ENCODE measurements around the gene GPC6.

GPC6 gene

DNA sequence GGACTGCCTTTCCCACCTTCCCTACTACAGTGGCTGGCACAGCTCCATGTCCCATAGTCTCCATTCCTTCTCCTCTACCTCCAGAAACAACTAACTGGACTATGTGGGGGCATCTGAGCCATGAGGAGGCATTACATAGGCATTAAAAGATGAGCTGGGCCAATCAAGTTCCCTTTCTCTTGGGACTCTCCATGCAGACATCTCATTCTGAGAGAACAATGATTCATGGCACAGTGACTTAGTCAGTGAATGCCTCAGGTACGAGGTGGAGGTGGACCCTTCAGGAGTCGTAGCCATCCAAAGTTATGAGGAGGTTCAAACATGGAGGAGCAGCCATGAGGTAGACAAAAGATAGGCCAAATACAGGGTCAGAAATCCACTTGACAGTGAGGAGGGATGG lies 70.0 kb downstream of the GPC6 start:
- no peak overlapping the region for H3K4me3 ChIP-seq (ENCODE audit: low read depth, low read length)
- H3K36me3 ChIP-seq = peaks cover 23% of the 10 kb centered on the region
- no peak for DNase-seq
- no peaks in the 10 kb centered on the region for H3K9me3 ChIP-seq (ENCODE audit: severe bottlenecking)
- H3K27ac ChIP-seq = no peak overlapping the region
- no peaks in the 10 kb centered on the region for H3K27me3 ChIP-seq (ENCODE audit: insufficient read depth, low read depth, severe bottlenecking)
- TF ChIP-seq, protein P1, sequence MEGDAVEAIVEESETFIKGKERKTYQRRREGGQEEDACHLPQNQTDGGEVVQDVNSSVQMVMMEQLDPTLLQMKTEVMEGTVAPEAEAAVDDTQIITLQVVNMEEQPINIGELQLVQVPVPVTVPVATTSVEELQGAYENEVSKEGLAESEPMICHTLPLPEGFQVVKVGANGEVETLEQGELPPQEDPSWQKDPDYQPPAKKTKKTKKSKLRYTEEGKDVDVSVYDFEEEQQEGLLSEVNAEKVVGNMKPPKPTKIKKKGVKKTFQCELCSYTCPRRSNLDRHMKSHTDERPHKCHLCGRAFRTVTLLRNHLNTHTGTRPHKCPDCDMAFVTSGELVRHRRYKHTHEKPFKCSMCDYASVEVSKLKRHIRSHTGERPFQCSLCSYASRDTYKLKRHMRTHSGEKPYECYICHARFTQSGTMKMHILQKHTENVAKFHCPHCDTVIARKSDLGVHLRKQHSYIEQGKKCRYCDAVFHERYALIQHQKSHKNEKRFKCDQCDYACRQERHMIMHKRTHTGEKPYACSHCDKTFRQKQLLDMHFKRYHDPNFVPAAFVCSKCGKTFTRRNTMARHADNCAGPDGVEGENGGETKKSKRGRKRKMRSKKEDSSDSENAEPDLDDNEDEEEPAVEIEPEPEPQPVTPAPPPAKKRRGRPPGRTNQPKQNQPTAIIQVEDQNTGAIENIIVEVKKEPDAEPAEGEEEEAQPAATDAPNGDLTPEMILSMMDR (IDR thresholded peaks at IDR 0.05; ENCODE audit: low read depth, low read length) = no peak

DNA sequence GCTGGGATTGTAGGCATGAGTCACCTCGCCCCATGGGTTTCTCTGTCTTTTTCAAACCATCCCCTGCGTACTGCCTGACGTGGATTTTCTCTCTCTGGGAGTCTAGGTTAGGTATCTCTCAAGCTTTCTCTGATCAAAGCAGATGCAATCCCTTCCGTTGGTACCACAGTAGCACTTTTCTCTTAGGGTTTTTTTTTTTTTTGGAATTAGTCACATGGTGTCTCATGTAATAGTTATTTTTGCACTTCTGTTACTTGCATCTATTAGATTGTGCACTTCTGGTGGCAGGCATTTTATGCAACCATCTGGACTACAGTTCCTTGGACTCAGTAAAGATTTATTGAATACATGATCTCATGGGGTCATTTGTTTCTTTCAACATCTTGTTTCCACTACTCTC lies 72.1 kb downstream of the GPC6 start:
- no peak for DNase-seq
- TF ChIP-seq, protein P1 (IDR thresholded peaks at IDR 0.05; ENCODE audit: low read depth, low read length) = no peak
- H3K27me3 ChIP-seq (ENCODE audit: insufficient read depth, low read depth, severe bottlenecking) = no peaks in the 10 kb centered on the region
- no peak overlapping the region for H3K27ac ChIP-seq
- H3K9me3 ChIP-seq (ENCODE audit: severe bottlenecking) = no peaks in the 10 kb centered on the region
- no peak overlapping the region for H3K4me3 ChIP-seq (ENCODE audit: low read depth, low read length)
- peaks cover 24% of the 10 kb centered on the region for H3K36me3 ChIP-seq

DNA sequence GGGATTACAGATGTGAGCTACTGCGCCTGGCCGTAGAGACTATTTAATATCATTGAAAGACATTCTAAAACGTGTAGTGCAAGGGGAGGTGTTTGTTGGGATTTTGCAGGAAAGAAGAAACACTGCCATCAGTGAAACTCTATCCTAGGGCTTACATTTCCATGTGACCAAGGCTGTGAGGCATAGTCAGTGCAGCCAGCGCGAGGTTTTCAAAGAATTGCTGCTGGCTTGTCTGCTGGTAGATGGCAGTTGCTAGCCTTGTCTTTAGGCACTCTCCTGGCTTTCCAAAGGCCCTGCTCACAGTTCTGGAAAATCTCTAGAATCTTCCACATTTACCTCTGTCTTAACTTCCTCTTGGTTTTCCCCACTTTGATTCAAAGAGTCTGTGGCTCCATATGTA lies 77.5 kb downstream of the GPC6 start:
- Histone ChIP-seq H3K9me3 (ENCODE audit: severe bottlenecking) (no peaks in the 10 kb centered on the region), H3K27ac (peak overlapping the region; percentile 75), H3K27me3 (ENCODE audit: insufficient read depth, low read depth, severe bottlenecking) (no peaks in the 10 kb centered on the region), H3K36me3 (peaks cover 15% of the 10 kb centered on the region), H3K4me3 (ENCODE audit: low read depth, low read length) (no peak overlapping the region)
- TF ChIP-seq, protein P1 (IDR thresholded peaks at IDR 0.05; ENCODE audit: low read depth, low read length) = no peak
- peak; percentile 49 for DNase-seq

DNA sequence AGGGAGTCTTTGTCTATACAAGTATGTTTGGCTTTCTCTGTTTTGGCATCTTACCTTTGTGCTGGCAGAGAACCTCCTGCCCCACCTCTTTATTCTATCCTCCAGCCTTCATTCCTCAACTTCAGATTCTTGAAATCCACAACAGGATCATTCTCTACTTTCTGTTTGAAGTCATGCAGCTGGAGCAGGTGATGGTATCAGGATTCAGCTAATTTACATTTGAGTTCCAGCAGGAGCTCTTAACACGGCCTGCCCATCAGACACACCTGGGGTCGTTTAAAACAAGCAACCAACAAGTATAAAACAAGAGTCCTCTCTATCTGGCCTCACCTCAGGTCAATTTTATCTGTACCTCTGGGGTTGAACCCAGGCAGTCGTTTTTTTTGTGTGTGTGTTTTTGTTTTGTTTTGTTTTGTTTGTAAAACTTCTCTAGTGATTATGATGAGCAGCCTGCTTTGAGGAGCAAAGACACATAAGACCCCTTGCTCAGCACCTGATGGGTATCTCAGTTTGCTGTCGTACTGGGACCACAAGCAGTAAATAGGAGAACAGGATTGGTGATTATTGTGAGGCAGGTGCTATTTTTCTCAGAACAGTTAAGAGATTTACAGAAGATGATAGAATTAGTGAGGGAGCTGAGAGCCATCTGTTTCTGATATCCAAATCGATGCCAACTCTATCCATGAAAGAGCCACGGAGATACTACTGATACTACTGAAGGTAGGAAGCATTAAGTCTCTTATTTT lies 78.4 kb downstream of the GPC6 start:
- peak; percentile 49 for DNase-seq
- H3K27ac ChIP-seq = peak overlapping the region; percentile 75
- H3K9me3 ChIP-seq (ENCODE audit: severe bottlenecking) = no peaks in the 10 kb centered on the region
- H3K27me3 ChIP-seq (ENCODE audit: insufficient read depth, low read depth, severe bottlenecking) = no peaks in the 10 kb centered on the region
- TF ChIP-seq, protein P1 (IDR thresholded peaks at IDR 0.05; ENCODE audit: low read depth, low read length) = no peak
- peaks cover 17% of the 10 kb centered on the region for H3K36me3 ChIP-seq
- peak overlapping the region; percentile 65 for H3K4me3 ChIP-seq (ENCODE audit: low read depth, low read length)

DNA sequence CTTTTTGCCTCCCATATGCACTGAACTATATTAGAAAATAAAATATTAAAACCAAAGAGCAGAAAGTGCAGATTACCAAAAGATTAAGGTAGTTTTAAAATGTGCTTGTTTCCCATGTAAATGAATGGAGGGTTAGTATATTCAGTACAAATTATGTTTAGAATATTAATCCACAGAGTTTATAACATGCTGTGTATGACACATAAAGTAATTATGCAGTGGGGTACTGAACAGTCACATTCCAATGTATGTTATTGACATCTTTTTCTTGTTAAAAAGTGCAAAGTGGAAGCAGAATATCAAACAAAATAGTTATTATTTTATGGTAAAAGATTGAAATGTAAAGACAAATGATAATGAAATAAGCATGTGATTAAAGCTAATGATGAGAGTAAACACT lies 79.3 kb downstream of the GPC6 start:
- peak overlapping the region; percentile 75 for H3K27ac ChIP-seq
- H3K9me3 ChIP-seq (ENCODE audit: severe bottlenecking) = no peaks in the 10 kb centered on the region
- H3K27me3 ChIP-seq (ENCODE audit: insufficient read depth, low read depth, severe bottlenecking) = no peaks in the 10 kb centered on the region
- peak overlapping the region; percentile 65 for H3K4me3 ChIP-seq (ENCODE audit: low read depth, low read length)
- no peak for DNase-seq
- TF ChIP-seq, protein P1 (IDR thresholded peaks at IDR 0.05; ENCODE audit: low read depth, low read length) = no peak
- peaks cover 22% of the 10 kb centered on the region for H3K36me3 ChIP-seq

DNA sequence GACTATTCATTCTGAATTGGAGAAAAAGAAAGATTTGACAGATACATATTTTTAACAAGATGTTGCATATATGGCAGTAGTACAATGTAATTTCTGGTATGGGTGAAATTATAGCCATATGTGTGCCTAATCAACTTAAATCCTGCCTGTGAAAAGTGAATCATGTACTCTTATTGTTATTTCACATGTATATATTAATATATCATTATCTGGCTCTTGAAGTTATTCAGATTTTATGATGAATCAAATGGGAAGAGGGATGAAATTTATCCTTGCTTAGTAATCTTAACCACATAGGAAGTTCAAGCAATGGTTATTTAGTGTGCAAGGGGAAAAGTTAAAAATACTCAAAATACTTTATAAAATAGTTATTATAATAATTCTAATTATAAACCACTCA lies 80.5 kb downstream of the GPC6 start:
- H3K36me3 ChIP-seq = peaks cover 16% of the 10 kb centered on the region
- H3K27me3 ChIP-seq (ENCODE audit: insufficient read depth, low read depth, severe bottlenecking) = no peaks in the 10 kb centered on the region
- peak overlapping the region; percentile 65 for H3K4me3 ChIP-seq (ENCODE audit: low read depth, low read length)
- DNase-seq = no peak
- no peaks in the 10 kb centered on the region for H3K9me3 ChIP-seq (ENCODE audit: severe bottlenecking)
- peak overlapping the region; percentile 75 for H3K27ac ChIP-seq
- TF ChIP-seq, protein P1 (IDR thresholded peaks at IDR 0.05; ENCODE audit: low read depth, low read length) = no peak
